KOPT-K1 (cell line): ENCODE data around the gene PIGQ.

Experiments
- H3K27ac ChIP-seq: fragments of 200-600 bp; sonication (generic); 2 replicates; pipeline ENCODE4 v1.5.1; 2016; ENCODE audit warnings: antibody characterized with exemption, mild to moderate bottlenecking, low read depth, low read length; ENCODE audit not compliant: poor library complexity, severe bottlenecking
- H3K36me3 ChIP-seq: fragments of 200-600 bp; sonication (generic); 2 replicates; pipeline ENCODE4 v1.5.1; 2017; ENCODE audit warnings: antibody characterized with exemption, mild to moderate bottlenecking, low read length, moderate library complexity; ENCODE audit not compliant: insufficient read depth
- H3K9me3 ChIP-seq: fragments of 200-600 bp; sonication (generic); 2 replicates; pipeline ENCODE4 v1.5.1; 2017; ENCODE audit warnings: antibody characterized with exemption, low read length, mild to moderate bottlenecking; ENCODE audit not compliant: insufficient read depth, poor library complexity, severe bottlenecking

The PIGQ gene

DNA sequence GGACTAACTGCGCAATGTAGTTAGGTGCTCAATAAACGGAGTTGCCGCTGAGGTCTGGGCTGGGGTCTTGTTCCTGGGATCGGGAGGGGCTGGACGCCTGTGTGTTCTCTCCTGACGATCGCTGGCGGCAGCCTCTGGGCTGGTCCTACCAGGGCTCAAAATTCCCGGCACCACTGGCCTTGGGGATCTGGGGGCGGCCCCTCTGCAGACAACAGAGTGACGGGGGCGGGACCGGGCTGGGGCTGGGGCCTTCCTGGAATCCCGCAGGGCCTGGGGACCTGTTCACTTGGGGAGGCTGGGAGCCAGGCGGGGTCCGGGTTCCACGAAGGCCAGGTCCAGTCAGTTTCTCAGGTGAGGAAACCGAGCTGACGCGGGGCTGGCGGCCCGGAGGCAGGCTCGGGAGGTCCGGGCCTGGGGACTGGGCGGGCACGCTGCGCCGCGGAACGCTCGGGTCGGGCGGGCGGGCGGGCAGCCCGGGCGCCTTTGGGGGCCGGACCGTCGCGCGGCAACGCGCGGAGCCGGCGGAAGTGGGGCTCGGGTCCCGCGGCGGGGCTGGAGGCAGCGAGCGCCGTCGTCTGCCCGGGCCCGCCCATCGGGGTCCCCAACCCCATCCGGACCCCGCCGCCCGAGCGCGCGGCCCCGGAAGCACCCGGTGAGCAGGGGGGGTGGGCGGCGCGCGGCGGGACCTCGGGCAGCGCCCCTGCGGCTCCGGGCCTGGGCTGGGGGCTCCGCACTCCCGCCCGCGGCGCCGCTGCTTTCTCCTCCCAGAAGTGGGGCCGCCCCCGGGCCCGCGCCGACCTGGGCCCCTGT is at the start of gene PIGQ:
Gene PIGQ, plus strand, starts transcription at position 524 of the 810 bp plus-strand sequence. CDS start 4,107 bp downstream, outside the sequence.
- peak within 1 kb of the TSS; percentile 69 for H3K27ac ChIP-seq
- no peaks in the 10 kb centered on the region for H3K9me3 ChIP-seq
- H3K36me3 ChIP-seq, result peaks cover 8% of the 10 kb centered on the region; the same call in 1 of the 2 replicates

DNA sequence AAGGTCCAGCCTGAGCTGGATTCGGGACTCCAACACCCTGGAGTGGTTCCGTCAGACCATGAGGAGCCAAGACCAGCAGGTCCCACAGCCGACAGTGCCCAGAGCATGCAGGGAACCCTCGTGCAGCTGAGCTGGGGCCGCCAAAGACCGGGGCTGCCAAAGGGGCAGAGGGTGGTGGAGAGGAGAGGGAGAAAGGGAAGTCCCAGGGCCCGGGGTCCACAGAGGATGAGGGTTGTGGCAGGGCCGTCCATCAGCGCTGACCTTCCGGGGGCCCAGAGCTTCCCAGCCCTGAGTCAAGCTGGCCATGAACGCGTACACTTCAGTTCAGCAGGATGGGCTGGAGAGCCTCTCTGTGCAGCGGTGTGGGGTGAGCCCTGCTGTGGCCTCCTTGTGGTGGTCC is 48.9 kb upstream of the PIGQ start:
- Histone ChIP-seq H3K9me3 (no peaks in the 10 kb centered on the region), H3K36me3 (peaks cover 42% of the 10 kb centered on the region; the same call in 1 of the 2 replicates)

DNA sequence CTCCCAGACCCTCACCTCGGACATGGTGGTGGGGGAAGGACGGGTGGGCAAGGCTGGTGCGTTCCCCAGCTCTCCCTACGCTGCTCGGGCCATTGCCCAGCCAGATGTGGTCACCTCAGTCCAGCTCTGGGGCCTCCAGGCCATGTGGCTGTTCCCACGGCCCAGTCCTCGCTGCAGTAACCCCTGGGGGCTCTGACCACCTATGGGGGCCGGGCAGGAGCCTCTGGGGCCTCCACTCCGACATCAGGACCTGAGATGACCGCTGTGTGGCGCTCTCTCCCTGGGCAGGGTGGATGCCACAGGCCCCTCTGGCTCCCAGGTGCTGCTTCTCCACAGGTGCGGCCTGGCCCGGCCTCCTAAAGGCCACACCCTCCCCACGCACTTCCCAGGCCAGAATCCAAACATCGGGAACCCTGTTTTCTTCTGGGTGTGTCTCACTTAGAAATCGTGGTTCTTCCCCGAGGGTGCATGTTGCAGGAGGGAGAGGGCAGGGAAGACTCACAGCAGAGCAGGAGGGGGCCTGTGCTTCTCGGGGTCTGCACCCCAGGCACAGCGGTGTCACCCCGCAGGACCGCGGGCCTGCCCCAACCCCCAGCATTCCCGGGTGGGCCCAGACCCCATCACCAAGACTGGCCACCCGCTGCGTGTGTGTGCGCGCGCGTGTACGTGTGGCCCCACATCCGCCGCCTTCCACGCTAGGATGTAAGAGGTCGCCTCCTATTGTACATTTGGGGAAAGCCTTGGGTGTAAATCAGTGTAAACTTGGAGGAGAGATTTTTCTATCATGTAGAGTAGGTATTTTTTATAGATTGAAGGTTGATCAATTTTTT is 48.2 kb upstream of the PIGQ start:
- Histone ChIP-seq H3K36me3 (peaks cover 36% of the 10 kb centered on the region; the same call in 1 of the 2 replicates), H3K27ac (no peak overlapping the region)

More for the DNA sequence above, 48.9 kb upstream of the PIGQ start:
- no peak overlapping the region for H3K27ac ChIP-seq

DNA sequence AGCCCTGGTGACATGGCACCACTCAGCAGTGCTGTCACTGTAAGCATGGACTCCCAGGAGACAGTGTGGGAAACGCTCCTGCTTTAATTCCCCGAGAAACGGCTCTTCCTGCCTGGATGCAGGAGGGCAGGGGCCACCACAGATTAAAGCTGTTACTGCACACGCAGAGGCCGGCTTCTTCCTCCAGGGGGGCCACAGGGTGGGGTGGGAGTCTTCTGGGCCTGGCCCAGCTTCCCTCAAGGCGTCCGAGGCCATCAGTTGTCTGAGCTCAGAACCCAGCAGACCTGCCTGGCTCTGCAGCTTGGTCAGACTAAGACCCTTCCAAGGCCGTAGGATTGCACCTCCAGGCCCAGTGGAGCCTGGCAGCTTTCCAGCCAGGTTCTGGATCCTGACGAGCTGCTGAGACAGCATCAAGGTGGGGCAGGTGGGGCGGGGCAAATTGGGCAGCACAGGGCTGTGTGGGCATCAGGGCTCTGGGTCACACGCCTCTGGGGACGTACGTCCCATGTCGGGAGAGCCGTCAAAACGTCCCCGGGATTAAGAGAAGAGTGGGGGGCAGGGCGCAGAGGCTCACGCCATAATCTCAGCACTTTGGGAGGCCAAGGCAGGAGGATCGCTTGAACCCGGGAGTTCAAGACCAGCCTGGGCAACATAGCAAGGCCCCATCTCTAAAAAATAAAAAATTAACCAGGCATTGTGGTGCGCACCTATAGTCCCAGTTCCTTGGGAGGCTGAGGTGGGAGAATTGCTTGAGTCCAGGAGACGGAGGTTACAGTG is 47.3 kb upstream of the PIGQ start:
- H3K9me3 ChIP-seq, result no peaks in the 10 kb centered on the region
- H3K36me3 ChIP-seq, result peaks cover 36% of the 10 kb centered on the region; the same call in 1 of the 2 replicates
- no peak overlapping the region for H3K27ac ChIP-seq

More for the DNA sequence above, 48.2 kb upstream of the PIGQ start:
- H3K9me3 ChIP-seq, result no peaks in the 10 kb centered on the region

DNA sequence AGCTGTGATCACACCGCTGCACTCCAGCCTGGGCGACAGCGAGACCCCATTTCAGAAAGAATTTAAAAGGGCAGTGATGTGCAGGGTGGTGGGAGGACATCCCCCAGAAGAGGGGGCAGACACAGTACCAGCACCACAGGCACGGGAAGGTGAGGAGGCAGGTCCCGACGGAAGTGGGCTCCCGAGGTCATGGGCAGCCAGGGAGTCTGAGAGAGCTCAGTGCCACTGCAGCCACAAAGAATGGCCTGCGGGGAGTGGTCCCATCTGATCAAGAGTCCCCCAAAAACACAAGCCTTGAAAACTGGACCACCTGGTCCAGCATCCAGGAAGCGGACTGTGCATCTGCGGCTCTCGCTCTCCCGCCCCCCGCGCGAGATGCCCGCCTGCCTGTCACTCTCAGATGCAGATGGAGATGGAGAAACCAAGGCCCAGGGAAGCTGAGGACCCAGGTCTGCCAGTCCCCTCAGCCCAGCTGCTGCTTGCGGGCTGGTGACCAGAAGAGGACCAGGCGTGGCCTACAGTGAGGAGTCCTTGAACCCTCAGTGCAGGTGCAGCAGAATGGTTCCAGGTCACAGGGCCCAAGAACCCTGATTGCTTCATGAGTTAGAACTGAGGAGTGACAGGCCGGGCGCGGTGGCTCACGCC is 46.5 kb upstream of the PIGQ start:
- Histone ChIP-seq H3K9me3 (no peaks in the 10 kb centered on the region), H3K36me3 (peaks cover 36% of the 10 kb centered on the region; the same call in 1 of the 2 replicates), H3K27ac (no peak overlapping the region)

DNA sequence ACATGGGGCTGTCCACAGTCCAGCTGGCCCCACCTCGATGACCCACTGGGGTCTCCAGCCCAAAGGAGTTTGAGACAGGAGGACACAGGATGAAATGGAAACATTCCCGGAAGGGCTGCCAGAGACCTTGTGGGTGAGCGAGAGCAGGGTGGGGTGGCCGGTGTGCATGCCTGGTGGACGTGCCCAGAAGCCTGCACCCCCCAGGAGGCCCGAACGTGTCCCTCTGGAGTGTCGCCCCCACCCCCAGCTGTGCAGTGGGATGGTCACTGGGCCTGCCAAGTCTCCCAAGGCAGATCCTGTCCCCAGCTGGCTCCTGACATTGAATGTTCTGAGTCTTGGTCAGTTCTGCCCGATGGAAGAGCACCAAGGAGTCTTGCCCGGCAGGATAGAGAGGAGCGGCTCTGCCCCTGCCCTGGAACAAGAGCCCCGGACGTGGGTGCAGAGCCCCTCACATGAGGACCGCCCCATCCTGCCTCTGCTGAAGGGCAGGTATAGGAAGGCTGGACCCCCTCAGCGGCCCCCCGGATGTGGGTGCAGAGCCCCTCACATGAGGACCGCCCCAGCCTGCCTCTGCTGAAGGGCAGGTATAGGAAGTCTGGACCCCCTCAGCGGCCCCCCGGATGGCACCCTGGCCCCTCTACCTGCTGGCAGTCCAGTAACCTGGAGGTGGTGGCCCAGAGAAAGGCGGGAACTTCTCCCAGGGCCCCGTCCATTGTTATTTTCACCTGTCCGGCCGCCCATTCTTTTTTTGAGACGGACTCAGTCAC is 45.3 kb upstream of the PIGQ start:
- Histone ChIP-seq H3K36me3 (peaks cover 29% of the 10 kb centered on the region; the same call in 1 of the 2 replicates), H3K27ac (no peak overlapping the region), H3K9me3 (no peaks in the 10 kb centered on the region)

DNA sequence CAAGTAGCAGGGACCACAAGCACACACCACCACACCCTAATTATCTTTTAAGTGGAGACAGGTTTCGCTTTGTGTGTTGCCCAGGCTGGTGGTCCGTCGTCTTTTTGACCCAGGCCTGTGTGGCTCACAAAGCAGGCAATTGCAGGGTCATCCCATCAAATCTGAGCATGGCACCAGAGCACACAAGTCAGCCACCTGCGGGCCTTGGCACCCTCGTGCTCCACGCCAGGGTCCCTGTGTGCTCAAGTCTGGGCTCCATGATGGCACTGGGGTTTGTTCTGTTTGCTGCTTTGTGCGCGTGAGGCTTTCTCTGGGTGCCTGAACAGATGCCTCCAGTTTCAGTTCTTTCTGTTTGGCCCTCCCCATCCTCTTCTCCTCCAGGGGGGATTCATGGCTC is 44.6 kb upstream of the PIGQ start:
- Histone ChIP-seq H3K36me3 (peaks cover 29% of the 10 kb centered on the region; the same call in 1 of the 2 replicates), H3K27ac (no peak overlapping the region), H3K9me3 (no peaks in the 10 kb centered on the region)

DNA sequence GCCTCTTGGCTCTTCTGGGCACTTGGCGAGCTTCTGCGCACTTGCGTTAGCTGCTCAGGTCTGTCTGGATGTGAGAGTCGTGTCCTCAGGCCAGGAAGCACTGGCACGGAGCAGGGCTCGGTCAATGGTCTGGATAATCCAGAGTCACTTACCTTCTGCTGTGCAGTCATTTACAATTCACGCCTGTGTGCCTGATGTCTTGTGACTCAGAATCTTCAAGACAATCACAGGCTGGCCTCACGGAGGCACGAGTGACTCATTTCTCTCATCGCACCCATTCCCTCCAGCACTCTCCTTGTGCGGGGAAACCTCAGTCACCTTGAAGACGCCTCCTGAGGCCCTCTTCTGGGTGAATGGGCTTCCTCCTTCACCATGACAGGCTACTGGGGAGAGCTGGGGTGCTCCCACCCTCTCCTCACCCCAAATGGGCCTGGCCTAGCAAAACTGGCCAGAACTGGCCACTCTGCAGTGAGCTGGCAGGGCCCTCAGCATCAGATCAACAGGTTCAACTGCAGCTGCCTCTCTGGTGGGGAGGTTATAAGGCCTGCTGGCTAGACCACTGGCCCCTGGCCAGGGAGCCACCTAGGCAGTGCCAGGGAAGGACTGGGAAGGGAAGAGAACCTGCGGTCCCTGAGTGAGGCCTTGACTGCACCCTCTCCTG is 44.1 kb upstream of the PIGQ start:
- peak overlapping the region; percentile 13 for H3K27ac ChIP-seq
- peaks cover 25% of the 10 kb centered on the region; the same call in 1 of the 2 replicates for H3K36me3 ChIP-seq
- no peaks in the 10 kb centered on the region for H3K9me3 ChIP-seq

DNA sequence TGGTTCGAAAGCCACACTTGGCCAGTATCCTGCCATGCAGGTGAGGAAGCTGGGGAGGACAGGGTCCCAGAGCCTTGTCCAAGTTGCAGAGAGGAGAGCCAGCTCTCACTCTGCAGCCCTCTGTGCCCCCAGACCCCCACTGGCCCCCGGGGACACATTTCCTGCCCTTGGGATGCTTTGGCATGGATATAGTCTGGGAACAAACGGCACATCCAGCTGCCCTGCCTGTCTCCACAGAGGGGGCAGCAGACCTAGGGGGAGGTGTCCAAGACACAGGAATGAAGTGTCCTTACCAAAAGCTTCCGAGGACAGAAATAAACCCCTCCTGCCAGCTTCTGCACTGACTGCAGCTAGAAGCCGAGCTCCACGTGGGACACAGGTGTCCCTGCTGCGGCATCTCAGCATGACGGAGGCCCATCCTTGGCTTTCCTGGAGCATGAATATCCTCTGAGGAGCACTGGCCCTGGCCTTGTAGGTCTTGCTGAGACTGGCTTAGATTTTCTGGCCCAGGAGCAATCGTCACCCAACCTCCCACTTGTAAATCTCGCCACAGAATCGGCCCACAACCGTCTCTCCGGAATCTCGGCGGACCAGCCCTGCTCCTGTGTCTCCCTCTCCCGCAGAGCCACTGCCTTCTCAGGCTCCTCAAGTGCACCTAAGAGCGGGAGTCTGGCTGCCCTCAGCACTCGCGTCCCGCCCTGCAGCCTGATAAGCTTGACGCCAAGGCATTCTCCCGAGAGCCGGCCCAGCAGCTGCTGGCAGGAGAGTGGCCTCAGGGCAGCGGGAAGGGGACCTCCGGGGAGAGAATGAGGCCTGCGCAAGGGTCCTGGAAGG is 43.4 kb upstream of the PIGQ start:
- no peaks in the 10 kb centered on the region for H3K9me3 ChIP-seq
- H3K36me3 ChIP-seq, result peaks cover 20% of the 10 kb centered on the region; the same call in 1 of the 2 replicates
- H3K27ac ChIP-seq, result peak overlapping the region; percentile 82

DNA sequence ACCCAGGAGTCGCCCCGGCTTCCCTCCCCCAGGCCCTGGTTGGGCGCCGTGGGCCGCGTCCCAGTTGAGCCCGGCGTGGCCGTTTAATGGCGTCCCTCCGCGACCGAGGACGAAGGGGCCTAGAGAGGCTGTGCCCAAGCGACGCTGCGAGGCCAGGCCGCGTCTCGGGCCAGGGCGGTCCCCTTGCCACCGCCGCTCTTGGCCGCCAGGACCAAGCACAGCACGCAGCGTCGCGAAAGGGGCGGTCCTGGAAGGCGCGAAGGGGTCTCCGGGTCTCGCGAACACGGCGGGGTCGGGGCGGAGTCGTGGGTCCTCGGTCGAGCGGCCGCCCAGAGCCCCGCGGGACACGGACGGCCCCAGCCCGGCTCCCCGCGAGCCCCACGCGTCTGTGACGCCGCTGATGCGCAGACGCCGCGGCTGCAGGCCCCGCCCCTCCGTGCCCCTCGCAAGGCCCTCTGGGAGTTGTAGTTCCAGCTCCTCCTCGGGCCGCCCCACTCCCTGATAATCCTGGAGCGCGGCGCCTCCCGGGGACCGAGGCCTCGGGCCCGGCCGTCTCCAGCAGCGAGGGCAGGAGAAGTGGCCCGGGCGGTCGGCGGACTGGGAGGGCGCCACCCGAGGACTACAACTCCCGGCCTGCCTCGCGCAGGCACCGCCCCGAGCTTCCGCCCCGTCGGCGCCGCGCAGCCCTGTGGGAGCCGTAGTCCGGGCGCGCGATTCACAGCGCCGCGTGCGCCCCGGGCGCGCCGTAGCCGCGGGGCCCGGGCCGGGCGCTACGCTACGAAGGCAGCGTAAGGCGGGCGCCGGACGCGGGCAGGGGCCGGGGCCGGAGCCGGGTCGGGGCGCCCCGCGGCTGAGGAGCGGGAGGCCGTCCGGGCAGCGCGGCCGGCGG is 42.5 kb upstream of the PIGQ start, which contains the start of gene CAPN15:
Gene CAPN15, plus strand, starts transcription at position 698 of the 889 bp plus-strand sequence. CDS start 19,127 bp downstream, outside the sequence.
- H3K27ac ChIP-seq, result peak within 1 kb of the TSS; percentile 82
- H3K9me3 ChIP-seq, result no peaks in the 10 kb centered on the region
- H3K36me3 ChIP-seq, result peaks cover 20% of the 10 kb centered on the region; the same call in 1 of the 2 replicates

DNA sequence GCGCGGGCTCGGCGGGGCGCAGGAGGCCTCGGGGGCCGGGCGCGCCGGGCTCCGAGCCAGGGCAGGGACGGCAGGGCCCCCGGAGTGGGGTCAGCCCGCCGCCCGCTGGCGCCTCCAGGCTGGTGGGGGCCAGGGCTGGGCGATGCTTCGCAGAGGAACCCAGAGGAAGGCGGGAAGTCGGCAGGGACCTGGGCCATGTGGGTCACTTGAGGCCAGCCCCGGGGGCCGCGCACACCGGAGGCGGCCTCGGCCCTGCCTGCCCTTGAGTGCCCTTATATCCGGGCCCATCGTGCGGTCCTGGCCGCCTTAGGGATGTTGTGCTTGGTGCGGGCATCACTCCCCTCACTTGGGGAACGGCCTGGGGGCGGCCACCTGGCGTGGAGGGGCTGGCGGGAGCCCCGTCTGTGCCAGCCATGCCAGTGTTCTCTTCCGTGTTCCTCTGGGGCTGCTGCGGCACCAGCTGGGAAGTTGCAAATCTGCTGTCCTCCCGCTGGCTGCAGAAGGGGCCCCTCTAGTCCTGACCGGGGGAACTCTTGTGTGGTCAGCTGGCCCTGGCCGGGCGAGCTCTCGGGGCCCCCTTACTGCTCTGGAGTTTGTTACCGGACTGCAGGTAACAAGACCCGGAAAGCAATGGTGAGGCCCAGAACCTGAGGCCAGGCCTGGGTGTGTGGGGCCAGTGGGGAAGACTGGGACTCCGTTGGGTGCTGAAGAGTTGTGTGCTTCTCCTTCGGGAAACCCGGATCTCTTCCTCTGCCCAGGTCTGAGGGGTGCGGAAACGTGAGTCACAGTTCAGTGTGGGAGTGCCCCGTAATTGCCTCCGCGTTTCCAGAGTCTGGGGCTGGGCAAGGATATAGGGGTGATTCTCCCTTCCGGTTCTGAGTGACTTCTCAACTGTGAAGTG is 41.4 kb upstream of the PIGQ start:
- Histone ChIP-seq H3K27ac (peak overlapping the region; percentile 82), H3K9me3 (no peaks in the 10 kb centered on the region), H3K36me3 (peaks cover 20% of the 10 kb centered on the region; the same call in 1 of the 2 replicates)
